SK-N-SH treated with all-trans-retinoic acid at 6 μM for 48 hours (cell line): Measurements from ENCODE around the gene GPR176.

Source experiments
- BACH2 ChIP-seq: fragments of 250-450 bp; sonication (Bioruptor Pico); IDR thresholded peaks from 2 replicates; pipeline ENCODE4 v1.9.0; 2021; ENCODE audit warnings: mild to moderate bottlenecking, borderline replicate concordance
- CREB5 ChIP-seq: fragments of 250-450 bp; sonication (Bioruptor Pico); IDR thresholded peaks from 2 replicates; pipeline ENCODE4 v1.5.1; 2020; ENCODE audit warnings: low read depth, mild to moderate bottlenecking, moderate library complexity
- PATZ1 ChIP-seq: fragments of 250-450 bp; sonication (Bioruptor Pico); IDR thresholded peaks from 2 replicates; pipeline ENCODE4 v1.8.0; 2020; ENCODE audit warnings: mild to moderate bottlenecking, moderate library complexity, borderline replicate concordance
- POU6F1 ChIP-seq: fragments of 250-450 bp; sonication (Bioruptor Pico); IDR thresholded peaks from 2 replicates; pipeline ENCODE4 v1.8.0; 2021; ENCODE audit warnings: low read depth, mild to moderate bottlenecking, moderate library complexity, borderline replicate concordance
- RARB ChIP-seq: fragments of 250-450 bp; sonication (Bioruptor Pico); IDR thresholded peaks from 2 replicates; pipeline ENCODE4 v1.8.0; 2021; ENCODE audit warnings: mild to moderate bottlenecking, moderate library complexity
- SNAI2 ChIP-seq: fragments of 250-450 bp; sonication (Bioruptor Pico); IDR thresholded peaks from 2 replicates; pipeline ENCODE4 v1.5.0; 2020; ENCODE audit warnings: mild to moderate bottlenecking, moderate library complexity
- TSHZ2 ChIP-seq: fragments of 250-450 bp; sonication (Bioruptor Pico); IDR thresholded peaks from 2 replicates; pipeline ENCODE4 v1.5.0; 2020; ENCODE audit warnings: mild to moderate bottlenecking, moderate library complexity
- ZC3H10 ChIP-seq: fragments of 250-450 bp; sonication (Bioruptor Pico); IDR thresholded peaks from 2 replicates; pipeline ENCODE4 v1.5.1; 2021; ENCODE audit warnings: mild to moderate bottlenecking, moderate library complexity
- ZFP3 ChIP-seq: fragments of 250-450 bp; sonication (Bioruptor Pico); IDR thresholded peaks from 2 replicates; pipeline ENCODE4 v1.5.0; 2020; ENCODE audit warnings: mild to moderate bottlenecking, moderate library complexity
- ZFP30 ChIP-seq: fragments of 450-650 bp; formaldehyde crosslinking; IDR thresholded peaks from 2 replicates; pipeline ENCODE4 v1.5.0; 2022; ENCODE audit warnings: mild to moderate bottlenecking, moderate library complexity
- ZNF565 ChIP-seq: fragments of 450-650 bp; formaldehyde crosslinking; conservative IDR thresholded peaks from 2 replicates; pipeline ENCODE4 v1.5.0; 2020; ENCODE audit warnings: low read depth, mild to moderate bottlenecking, moderate library complexity
- ZNF70 ChIP-seq: fragments of 450-650 bp; formaldehyde crosslinking; IDR thresholded peaks from 2 replicates; pipeline ENCODE4 v1.5.0; 2020; ENCODE audit warnings: mild to moderate bottlenecking, moderate library complexity

GRCh38 chr15:39795486-39795885 lies 124.6 kb downstream of the GPR176 start:
- no peak for TF ChIP-seq PATZ1 (CRISPR knock-in tag)
- no peak for TF ChIP-seq ZNF70 (CRISPR knock-in tag)
- no peak for TF ChIP-seq ZFP3 (CRISPR knock-in tag)
- TF ChIP-seq RARB (CRISPR knock-in tag) = no peak
- TF ChIP-seq TSHZ2 (CRISPR knock-in tag) = no peak
- no peak for TF ChIP-seq CREB5 (CRISPR knock-in tag)
- no peak for TF ChIP-seq SNAI2 (CRISPR knock-in tag)
- no peak for TF ChIP-seq ZNF565 (CRISPR knock-in tag)
- no peak for TF ChIP-seq POU6F1 (CRISPR knock-in tag)
- TF ChIP-seq ZC3H10 (CRISPR knock-in tag) = no peak
- no peak for TF ChIP-seq ZFP30 (CRISPR knock-in tag)
- TF ChIP-seq BACH2 (CRISPR knock-in tag) = no peak
